GM23338 (cell line): Measurements from ENCODE around the gene TMEM62.

ENCODE experiments used
- CTCF ChIP-seq, 2 experiments: fragments of 200-600 bp in 1 of 2; sonication (generic) in 1 of 2; conservative IDR thresholded peaks; 2 replicates each; pipeline versions ENCODE4 v1.5.1 to v1.6.1; 2016 to 2017; ENCODE audit warnings: antibody characterized with exemption in 2 of 2, low read depth in 2 of 2, mild to moderate bottlenecking in 2 of 2, moderate library complexity in 1 of 2
- EZH2 ChIP-seq: fragments of 200-600 bp; sonication (generic); IDR thresholded peaks from one replicate; pipeline ENCODE4 v1.8.0; 2017; ENCODE audit warnings: antibody characterized with exemption, mild to moderate bottlenecking, low read depth; ENCODE audit not compliant: unreplicated experiment
- REST ChIP-seq: IDR thresholded peaks from one replicate; pipeline ENCODE4 v1.6.1; 2018; ENCODE audit warnings: antibody characterized with exemption; ENCODE audit not compliant: unreplicated experiment

DNA sequence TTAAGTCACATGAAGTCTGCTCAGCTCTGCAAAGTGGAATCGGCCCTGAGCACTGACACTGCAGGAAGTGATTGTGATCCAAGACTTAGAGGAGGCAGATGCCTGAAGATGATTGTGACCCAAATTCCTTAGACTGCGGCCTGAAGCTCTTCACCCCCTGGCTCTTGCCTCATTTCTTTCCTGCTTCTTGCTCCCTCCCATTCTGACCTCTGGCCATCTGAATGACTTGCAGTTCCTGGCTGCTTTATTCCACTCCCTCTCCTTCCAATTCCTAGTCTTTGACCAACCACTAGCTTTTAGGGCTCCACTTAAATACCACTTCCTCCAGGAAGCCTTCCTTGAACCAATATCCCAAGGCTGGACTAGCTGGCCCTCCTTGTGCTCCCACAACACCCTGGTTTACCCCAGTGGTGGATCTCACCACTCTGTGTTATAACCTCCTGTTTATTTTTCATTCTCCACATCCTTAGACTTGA, 97.3 kb downstream of the TMEM62 start:
- TF ChIP-seq CTCF (conservative IDR thresholded peaks at IDR 0.05; ENCODE audit: low read depth in 2 of 2): no peak
- TF ChIP-seq REST: no peak
- no peak for TF ChIP-seq EZH2
